K562 (cell line): ENCODE results near the gene UBXN1. TPM values are rescaled to one million over a fixed set of nuclear protein-coding genes. Genes with fewer than 3 reads are reported as not detected.

Experiments
- ARID1B ChIP-seq: fragments of 450-650 bp; IDR thresholded peaks from 2 replicates; pipeline ENCODE4 v1.6.1; 2016; ENCODE audit warnings: antibody characterized with exemption, mild to moderate bottlenecking, inconsistent platforms
- CCNT2 ChIP-seq: IDR thresholded peaks from 2 replicates; pipeline ENCODE4 v1.6.1; 2011; ENCODE audit warnings: borderline replicate concordance, low read depth, mild to moderate bottlenecking, moderate library complexity, mixed read lengths, low read length; ENCODE audit not compliant: insufficient read length; ENCODE audit errors: extremely low read depth
- ETV5 ChIP-seq: sonication (generic); formaldehyde crosslinking; IDR thresholded peaks from 2 replicates; pipeline ENCODE4 v1.4.0; 2020; ENCODE audit warnings: low read depth, mild to moderate bottlenecking, missing genetic modification reagents
- GABPA ChIP-seq: fragments of 200-800 bp; sonication (Bioruptor generic); conservative IDR thresholded peaks from 2 replicates; pipeline ENCODE4 v1.6.1; 2016; ENCODE audit warnings: low read depth, missing genetic modification characterization, missing compliant biosample characterization
- GTF2E2 ChIP-seq: fragments of 200-800 bp; sonication (Bioruptor generic); IDR thresholded peaks from 2 replicates; pipeline ENCODE4 v1.6.1; 2016; ENCODE audit warnings: missing genetic modification characterization, missing compliant biosample characterization
- HNRNPH1 ChIP-seq: fragments of 200-400 bp; formaldehyde crosslinking; optimal IDR thresholded peaks from 2 replicates; pipeline ENCODE3; 2017; ENCODE audit warnings: low read depth, mild to moderate bottlenecking, low read length, moderate library complexity
- KHSRP ChIP-seq: fragments of 450-650 bp; IDR thresholded peaks from 2 replicates; pipeline ENCODE4 v1.6.1; 2017
- KLF13 ChIP-seq: fragments of 450-650 bp; IDR thresholded peaks from 2 replicates; pipeline ENCODE4 v1.6.1; 2016; ENCODE audit warnings: missing genetic modification characterization, low read depth, mild to moderate bottlenecking, missing compliant biosample characterization, moderate library complexity, borderline replicate concordance
- MIER1 ChIP-seq: fragments of 450-650 bp; IDR thresholded peaks from 2 replicates; pipeline ENCODE4 v1.6.1; 2016; ENCODE audit warnings: antibody characterized with exemption, mild to moderate bottlenecking, low read depth
- MXI1 ChIP-seq: IDR thresholded peaks from 2 replicates; pipeline ENCODE4 v1.6.1; 2011; ENCODE audit warnings: low read depth, mild to moderate bottlenecking, improper control_type of control experiment, low read length
- NRF1 ChIP-seq, 2 experiments: fragments of 450-650 bp; IDR thresholded peaks in 1 of 2; conservative IDR thresholded peaks in 1 of 2; 2 replicates each; pipeline ENCODE4 v1.6.1; 2014; ENCODE audit warnings: mild to moderate bottlenecking in 2 of 2
- POLR2G ChIP-seq: fragments of 200-400 bp; formaldehyde crosslinking; IDR thresholded peaks from 2 replicates; pipeline ENCODE4 v1.6.1; 2017; ENCODE audit warnings: low read depth, mild to moderate bottlenecking, antibody characterized with exemption, low read length, moderate library complexity
- SPI1 ChIP-seq: IDR thresholded peaks from 2 replicates; pipeline ENCODE4 v1.6.1; 2011; ENCODE audit warnings: low read depth, low read length, control low read depth, borderline replicate concordance
- TARDBP ChIP-seq: fragments of 450-650 bp; IDR thresholded peaks from 2 replicates; pipeline ENCODE4 v1.6.1; 2016
- ZC3H11A ChIP-seq: IDR thresholded peaks from 2 replicates; pipeline ENCODE4 v1.6.1; 2012; ENCODE audit warnings: low read depth, low read length, improper control_type of control experiment
- ZNF232 ChIP-seq: sonication (generic); formaldehyde crosslinking; IDR thresholded peaks from 2 replicates; pipeline ENCODE4 v1.8.0; 2022; ENCODE audit warnings: mild to moderate bottlenecking, missing genetic modification reagents
- ZNF3 ChIP-seq: fragments of 250-450 bp; sonication (Bioruptor Pico); IDR thresholded peaks from 2 replicates; pipeline ENCODE4 v1.5.0; 2021; ENCODE audit warnings: mild to moderate bottlenecking, moderate library complexity
- polyA plus RNA-seq, 8 experiments: library from polyadenylated mRNA; depleted of rRNA in 4 of 8; stranded (reverse) in 5 of 8; unstranded in 3 of 8; fragments of >200 nt; fragmentation: Nextera tagmentation in 2 of 8; fragmentation: Illumina TruSeq in 1 of 8; extraction: Ambion mirVana in 2 of 8; extraction: Trizol in 1 of 8; gene quantifications; 2 replicates each; pipeline versions ENCODE4 v1.2.1 to v1.2.3, GENCODE V29; 2011 to 2014; ENCODE audit warnings: inconsistent platforms in 1 of 8, missing spikeins in 1 of 8
- total RNA-seq, 7 experiments: library from RNA; depleted of rRNA in 6 of 7; stranded (reverse); fragments of >200 nt in 6 of 7; fragmentation: Illumina TruSeq in 2 of 7; extraction: Trizol in 2 of 7; gene quantifications; 2 replicates each; pipeline versions ENCODE4 v1.2.1 to v1.2.3, GENCODE V29; 2011 to 2021; ENCODE audit warnings: low replicate concordance in 1 of 7
- TF ChIP-seq, protein P1 (sequence below), 2 experiments: IDR thresholded peaks; 2 replicates each; pipeline ENCODE4 v1.6.1; 2011; ENCODE audit warnings: borderline replicate concordance in 1 of 2, control low read depth in 1 of 2, low read depth in 1 of 2, low read length in 1 of 2, mild to moderate bottlenecking in 1 of 2, mixed read lengths in 1 of 2, moderate library complexity in 1 of 2; ENCODE audit not compliant: insufficient read depth in 1 of 2, insufficient read length in 1 of 2, poor library complexity in 1 of 2, severe bottlenecking in 1 of 2; ENCODE audit errors: extremely low read depth in 1 of 2
- TF ChIP-seq, protein P2 (sequence below): fragments of 450-650 bp; formaldehyde crosslinking; IDR thresholded peaks from 2 replicates; pipeline ENCODE4 v1.4.0; 2020; ENCODE audit warnings: mild to moderate bottlenecking, moderate library complexity
- TF ChIP-seq, protein P3 (sequence below): fragments of 450-650 bp; conservative IDR thresholded peaks from 2 replicates; pipeline ENCODE4 v1.6.1; 2016; ENCODE audit warnings: missing genetic modification characterization, low read depth, mild to moderate bottlenecking, control low read depth, missing compliant biosample characterization
- TF ChIP-seq, protein P4 (sequence below): fragments of 450-650 bp; IDR thresholded peaks from 2 replicates; pipeline ENCODE4 v1.6.1; 2017; ENCODE audit warnings: antibody characterized with exemption

Gene UBXN1
- total and polyA plus RNA-seq, 9 of the 15 experiments (the other 6 are each of a cell fraction or from before 2014, with no cell fraction given), result 4.8 to 263 (median 99.7) TPM

DNA sequence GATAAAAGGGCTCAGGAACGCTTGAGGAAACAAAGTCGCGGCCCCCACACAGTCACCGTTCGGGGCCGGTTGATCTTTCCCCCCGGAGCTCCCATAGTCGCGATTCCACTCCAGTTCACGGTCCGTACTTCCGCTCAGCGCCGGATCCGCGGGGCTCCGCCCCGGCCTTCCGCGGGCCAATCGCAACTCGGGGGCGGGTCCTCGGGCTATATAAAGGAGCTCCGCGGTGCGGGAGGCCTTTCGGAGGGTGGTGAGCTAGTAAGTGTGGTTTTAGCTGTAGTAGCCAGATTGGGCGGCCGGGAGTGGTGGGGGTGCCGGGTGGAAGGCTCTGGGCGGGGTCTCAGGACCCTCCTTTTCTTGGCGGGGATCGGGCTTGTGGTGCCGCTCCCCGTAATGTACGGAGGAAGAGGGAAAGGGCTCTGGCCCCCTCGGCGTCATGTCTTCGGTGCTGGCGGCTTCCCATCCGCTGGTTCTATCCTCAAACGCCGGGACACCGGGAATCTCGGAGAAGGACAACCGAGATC, 13.7 kb downstream of the UBXN1 start, which contains the start of the genes C11orf98 and CSKMT (continued):
- 0 out of 2 replicates have a peak, but pooled peaks have one; percentile 52 for TF ChIP-seq TARDBP
- peak; percentile 99 for TF ChIP-seq GTF2E2 (tag)
- no peak for TF ChIP-seq MIER1
- TF ChIP-seq CCNT2, result peak; percentile 70
- peak; percentile 73 for TF ChIP-seq ZNF3 (CRISPR knock-in tag)
- TF ChIP-seq, protein P1, sequence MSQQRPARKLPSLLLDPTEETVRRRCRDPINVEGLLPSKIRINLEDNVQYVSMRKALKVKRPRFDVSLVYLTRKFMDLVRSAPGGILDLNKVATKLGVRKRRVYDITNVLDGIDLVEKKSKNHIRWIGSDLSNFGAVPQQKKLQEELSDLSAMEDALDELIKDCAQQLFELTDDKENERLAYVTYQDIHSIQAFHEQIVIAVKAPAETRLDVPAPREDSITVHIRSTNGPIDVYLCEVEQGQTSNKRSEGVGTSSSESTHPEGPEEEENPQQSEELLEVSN (IDR thresholded peaks at IDR 0.05; ENCODE audit: borderline replicate concordance in 1 of 2, extremely low read depth in 1 of 2, insufficient read depth in 1 of 2, insufficient read length in 1 of 2, low read depth in 1 of 2, low read length in 1 of 2, poor library complexity in 1 of 2, severe bottlenecking in 1 of 2), result peak; percentile 2 to 25
- peak in 1 of 2 experiments; percentile 47; a peak in 3 of 4 replicates for TF ChIP-seq NRF1 (conservative IDR thresholded peaks at IDR 0.05 in 1 of 2, IDR thresholded peaks at IDR 0.05 in 1 of 2)
- TF ChIP-seq, protein P2, sequence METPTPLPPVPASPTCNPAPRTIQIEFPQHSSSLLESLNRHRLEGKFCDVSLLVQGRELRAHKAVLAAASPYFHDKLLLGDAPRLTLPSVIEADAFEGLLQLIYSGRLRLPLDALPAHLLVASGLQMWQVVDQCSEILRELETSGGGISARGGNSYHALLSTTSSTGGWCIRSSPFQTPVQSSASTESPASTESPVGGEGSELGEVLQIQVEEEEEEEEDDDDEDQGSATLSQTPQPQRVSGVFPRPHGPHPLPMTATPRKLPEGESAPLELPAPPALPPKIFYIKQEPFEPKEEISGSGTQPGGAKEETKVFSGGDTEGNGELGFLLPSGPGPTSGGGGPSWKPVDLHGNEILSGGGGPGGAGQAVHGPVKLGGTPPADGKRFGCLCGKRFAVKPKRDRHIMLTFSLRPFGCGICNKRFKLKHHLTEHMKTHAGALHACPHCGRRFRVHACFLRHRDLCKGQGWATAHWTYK (CRISPR knock-in tag), result peak; percentile 79; the same call in 1 of the 2 replicates
- TF ChIP-seq, protein P3, sequence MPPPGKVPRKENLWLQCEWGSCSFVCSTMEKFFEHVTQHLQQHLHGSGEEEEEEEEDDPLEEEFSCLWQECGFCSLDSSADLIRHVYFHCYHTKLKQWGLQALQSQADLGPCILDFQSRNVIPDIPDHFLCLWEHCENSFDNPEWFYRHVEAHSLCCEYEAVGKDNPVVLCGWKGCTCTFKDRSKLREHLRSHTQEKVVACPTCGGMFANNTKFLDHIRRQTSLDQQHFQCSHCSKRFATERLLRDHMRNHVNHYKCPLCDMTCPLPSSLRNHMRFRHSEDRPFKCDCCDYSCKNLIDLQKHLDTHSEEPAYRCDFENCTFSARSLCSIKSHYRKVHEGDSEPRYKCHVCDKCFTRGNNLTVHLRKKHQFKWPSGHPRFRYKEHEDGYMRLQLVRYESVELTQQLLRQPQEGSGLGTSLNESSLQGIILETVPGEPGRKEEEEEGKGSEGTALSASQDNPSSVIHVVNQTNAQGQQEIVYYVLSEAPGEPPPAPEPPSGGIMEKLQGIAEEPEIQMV (tag), result no peak
- 0 out of 2 replicates have a peak, but pooled peaks have one; percentile 24 for TF ChIP-seq KHSRP
- TF ChIP-seq, protein P4, sequence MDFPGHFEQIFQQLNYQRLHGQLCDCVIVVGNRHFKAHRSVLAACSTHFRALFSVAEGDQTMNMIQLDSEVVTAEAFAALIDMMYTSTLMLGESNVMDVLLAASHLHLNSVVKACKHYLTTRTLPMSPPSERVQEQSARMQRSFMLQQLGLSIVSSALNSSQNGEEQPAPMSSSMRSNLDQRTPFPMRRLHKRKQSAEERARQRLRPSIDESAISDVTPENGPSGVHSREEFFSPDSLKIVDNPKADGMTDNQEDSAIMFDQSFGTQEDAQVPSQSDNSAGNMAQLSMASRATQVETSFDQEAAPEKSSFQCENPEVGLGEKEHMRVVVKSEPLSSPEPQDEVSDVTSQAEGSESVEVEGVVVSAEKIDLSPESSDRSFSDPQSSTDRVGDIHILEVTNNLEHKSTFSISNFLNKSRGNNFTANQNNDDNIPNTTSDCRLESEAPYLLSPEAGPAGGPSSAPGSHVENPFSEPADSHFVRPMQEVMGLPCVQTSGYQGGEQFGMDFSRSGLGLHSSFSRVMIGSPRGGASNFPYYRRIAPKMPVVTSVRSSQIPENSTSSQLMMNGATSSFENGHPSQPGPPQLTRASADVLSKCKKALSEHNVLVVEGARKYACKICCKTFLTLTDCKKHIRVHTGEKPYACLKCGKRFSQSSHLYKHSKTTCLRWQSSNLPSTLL, result no peak
- TF ChIP-seq ZC3H11A, result no peak
- peak; percentile 79; the same call in 1 of the 2 replicates for TF ChIP-seq KLF13 (tag)
- peak; percentile 76 for TF ChIP-seq HNRNPH1
- TF ChIP-seq POLR2G, result peak; percentile 100
- TF ChIP-seq MXI1, result peak; percentile 82
- TF ChIP-seq SPI1, result peak; percentile 77; the same call in 1 of the 2 replicates
- TF ChIP-seq ETV5, result peak; percentile 68
- peak; percentile 89 for TF ChIP-seq GABPA (tag)
- TF ChIP-seq ZNF232, result no peak; the same call in 1 of the 2 replicates
- TF ChIP-seq ARID1B, result peak; percentile 38; the same call in 1 of the 2 replicates
